AML-193 (cell line): ENCODE measurements around the gene PON2.

ENCODE experiments used
- DNase-seq, 2 experiments: peaks; one replicate each; lab custom pipeline; 2025; lab: John Stamatoyannopoulos, UW

The PON2 gene

GRCh38 chr7:95444796-95445195 lies 10.0 kb upstream of the PON2 start:
- DNase-seq = no peak

GRCh38 chr7:95441042-95441823 lies 6.4 kb upstream of the PON2 start:
- DNase-seq = no peak

GRCh38 chr7:95440394-95441038 lies 5.7 kb upstream of the PON2 start:
- DNase-seq = no peak

- DNase-seq = no peak
Measured at GRCh38 chr7:95436407-95436806, 1.6 kb upstream of the PON2 start.

- DNase-seq = no peak
Measured at GRCh38 chr7:95435422-95435780, 573 bp upstream of the PON2 start.

- no peak for DNase-seq
Measured at GRCh38 chr7:95433952-95434556, 774 bp downstream of the PON2 start.

GRCh38 chr7:95433129-95433528 lies 1.7 kb downstream of the PON2 start:
- DNase-seq = no peak

GRCh38 chr7:95432606-95433005 lies 2.2 kb downstream of the PON2 start:
- DNase-seq = no peak

- no peak for DNase-seq
Measured at GRCh38 chr7:95430864-95431263, 4.0 kb downstream of the PON2 start.

GRCh38 chr7:95429241-95429990 lies 5.4 kb downstream of the PON2 start:
- DNase-seq = no peak

- no peak for DNase-seq
Measured at GRCh38 chr7:95427914-95428516, 6.8 kb downstream of the PON2 start.

GRCh38 chr7:95427166-95427565 lies 7.7 kb downstream of the PON2 start:
- DNase-seq = no peak

GRCh38 chr7:95425694-95426093 lies 9.1 kb downstream of the PON2 start:
- DNase-seq = no peak

- DNase-seq = no peak
Measured at GRCh38 chr7:95424716-95425115, 10.1 kb downstream of the PON2 start.

GRCh38 chr7:95421847-95422444 lies 12.9 kb downstream of the PON2 start:
- DNase-seq = no peak

- no peak for DNase-seq
Measured at GRCh38 chr7:95421000-95421846, 13.6 kb downstream of the PON2 start.

GRCh38 chr7:95412075-95412474 lies 22.8 kb downstream of the PON2 start:
- DNase-seq = no peak

- DNase-seq = no peak
Measured at GRCh38 chr7:95411666-95412065, 23.2 kb downstream of the PON2 start.

- DNase-seq = no peak
Measured at GRCh38 chr7:95411036-95411435, 23.8 kb downstream of the PON2 start.

GRCh38 chr7:95407751-95408150 lies 27.1 kb downstream of the PON2 start:
- no peak for DNase-seq

- no peak for DNase-seq
Measured at GRCh38 chr7:95405800-95406199, 29.0 kb downstream of the PON2 start.
